GM18517 (cell line): ENCODE data around the gene C22orf39.

ENCODE experiments used
- ATAC-seq: cut with Tn5 transposase; IDR thresholded peaks from one replicate; pipeline ENCODE4 v1.9.1; 2021; ENCODE audit warnings: mild to moderate bottlenecking, moderate library complexity; ENCODE audit not compliant: unreplicated experiment

The C22orf39 gene

DNA sequence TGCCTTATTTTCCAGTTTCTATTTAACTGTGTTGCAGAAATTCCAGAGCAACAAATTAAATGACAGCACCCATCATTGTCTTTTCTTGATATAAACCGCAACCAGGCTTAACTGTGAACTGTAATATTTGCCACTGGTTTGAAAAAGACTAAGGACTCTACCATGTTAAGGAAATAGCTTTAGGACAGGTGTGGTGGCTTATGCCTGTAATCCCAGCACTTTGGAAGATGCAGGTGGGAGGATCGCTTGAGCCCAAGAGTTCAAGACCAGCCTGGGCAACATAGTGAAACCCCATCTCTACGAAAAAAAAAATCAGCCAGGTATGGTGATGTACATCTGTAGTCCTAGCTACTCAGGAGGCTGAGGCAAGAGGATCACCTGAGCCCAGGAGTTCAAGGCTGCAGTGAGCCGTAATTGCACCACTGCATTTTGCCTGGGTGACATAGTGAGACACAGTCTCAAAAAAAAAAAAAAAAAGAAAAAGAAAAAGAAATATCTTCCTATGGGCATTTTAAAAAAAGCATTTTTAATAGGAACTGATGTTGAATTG is 44.8 kb downstream of the C22orf39 start:
- ATAC-seq: no peak

DNA sequence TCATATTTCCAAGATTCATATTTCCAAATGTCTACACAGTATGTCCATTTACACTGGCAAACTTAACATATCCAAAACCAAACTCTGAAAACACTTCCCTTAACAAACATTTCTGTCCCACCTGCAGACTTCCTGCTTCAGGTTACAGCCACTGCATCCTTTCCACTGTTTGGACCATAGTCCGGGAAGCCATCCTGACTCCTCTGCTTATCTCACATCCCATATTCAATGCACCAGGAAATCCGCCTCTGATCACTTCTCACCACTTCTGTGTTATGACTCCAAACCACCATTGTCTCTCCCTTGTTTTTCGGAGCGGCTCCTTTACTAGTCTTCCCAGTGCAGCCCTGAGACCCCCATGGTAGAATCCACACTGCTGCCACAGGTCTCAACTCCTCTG is 46.0 kb downstream of the C22orf39 start:
- ATAC-seq: no peak

DNA sequence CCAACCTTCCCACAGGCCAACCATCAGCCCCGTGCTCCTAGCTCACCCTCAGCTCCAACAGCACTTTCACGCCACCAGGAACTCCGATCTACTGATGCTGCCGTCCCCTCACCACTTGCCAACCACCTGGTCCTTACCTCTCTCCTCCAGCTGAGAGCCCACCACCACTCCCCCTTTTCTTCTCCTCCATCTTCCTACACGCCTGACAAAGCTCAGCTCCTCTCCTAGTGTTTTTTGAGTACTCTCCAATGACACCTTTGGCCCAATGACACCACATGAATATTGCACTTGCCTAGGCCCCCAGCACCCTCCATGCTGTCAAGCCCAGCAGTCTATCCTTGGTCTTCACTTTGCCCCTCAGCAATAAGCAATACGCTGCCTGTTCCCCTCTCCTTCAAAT is 46.6 kb downstream of the C22orf39 start:
- ATAC-seq: no peak

DNA sequence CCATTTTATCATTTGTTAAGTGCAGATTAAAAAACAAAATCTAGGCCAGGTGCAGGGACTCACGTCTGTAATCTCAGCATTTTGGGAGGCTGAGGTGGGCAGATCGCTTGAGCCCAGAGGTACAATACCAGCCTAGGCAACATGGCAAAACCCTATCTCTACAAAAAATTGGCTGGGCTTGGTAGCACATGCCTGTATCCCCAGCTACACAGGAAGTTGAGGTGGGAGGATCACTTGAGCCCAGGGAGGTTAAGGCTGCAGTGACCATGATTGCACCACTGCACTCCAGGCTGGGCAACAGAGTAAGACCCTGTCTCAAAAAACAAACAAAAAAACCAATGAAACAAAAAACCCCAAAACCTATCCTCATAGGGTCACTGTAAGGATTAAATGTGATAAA is 48.9 kb downstream of the C22orf39 start:
- no peak for ATAC-seq

DNA sequence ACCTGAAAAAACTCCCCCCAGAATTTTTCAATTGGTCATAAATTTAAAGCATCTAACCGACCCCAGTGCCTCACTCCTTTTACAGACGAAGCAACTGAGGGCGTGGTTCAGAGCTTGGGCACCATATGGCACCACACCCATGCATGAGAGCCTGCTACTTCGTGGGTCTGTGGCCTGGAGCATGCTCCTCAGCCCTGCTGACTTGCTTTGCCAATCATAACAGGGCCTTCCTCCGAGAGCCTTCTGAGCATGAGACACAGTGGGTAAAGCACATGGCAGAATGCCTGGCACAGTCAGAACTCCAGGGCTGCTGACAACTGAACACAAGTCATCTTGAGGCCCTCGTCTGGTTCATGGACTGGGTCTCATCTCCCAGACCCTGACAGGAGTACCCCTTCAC is 49.3 kb downstream of the C22orf39 start:
- ATAC-seq: no peak

DNA sequence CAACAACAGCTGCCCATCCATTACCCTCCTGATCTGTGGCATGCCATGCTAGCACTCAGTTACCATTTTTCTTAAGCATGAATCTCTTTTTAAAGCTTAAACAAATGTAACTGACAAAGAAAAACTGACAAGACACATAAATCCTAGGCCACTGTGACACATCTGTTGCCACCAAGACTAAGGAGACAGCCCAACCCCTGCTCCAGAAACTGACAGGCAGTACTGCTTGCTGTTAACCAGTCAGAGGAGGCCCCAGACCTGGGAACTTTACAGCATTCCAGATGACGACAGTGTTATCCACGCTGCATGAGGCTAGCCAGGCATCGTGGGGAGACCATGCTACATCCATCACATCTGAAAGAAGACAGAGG is 49.8 kb downstream of the C22orf39 start:
- ATAC-seq: no peak

DNA sequence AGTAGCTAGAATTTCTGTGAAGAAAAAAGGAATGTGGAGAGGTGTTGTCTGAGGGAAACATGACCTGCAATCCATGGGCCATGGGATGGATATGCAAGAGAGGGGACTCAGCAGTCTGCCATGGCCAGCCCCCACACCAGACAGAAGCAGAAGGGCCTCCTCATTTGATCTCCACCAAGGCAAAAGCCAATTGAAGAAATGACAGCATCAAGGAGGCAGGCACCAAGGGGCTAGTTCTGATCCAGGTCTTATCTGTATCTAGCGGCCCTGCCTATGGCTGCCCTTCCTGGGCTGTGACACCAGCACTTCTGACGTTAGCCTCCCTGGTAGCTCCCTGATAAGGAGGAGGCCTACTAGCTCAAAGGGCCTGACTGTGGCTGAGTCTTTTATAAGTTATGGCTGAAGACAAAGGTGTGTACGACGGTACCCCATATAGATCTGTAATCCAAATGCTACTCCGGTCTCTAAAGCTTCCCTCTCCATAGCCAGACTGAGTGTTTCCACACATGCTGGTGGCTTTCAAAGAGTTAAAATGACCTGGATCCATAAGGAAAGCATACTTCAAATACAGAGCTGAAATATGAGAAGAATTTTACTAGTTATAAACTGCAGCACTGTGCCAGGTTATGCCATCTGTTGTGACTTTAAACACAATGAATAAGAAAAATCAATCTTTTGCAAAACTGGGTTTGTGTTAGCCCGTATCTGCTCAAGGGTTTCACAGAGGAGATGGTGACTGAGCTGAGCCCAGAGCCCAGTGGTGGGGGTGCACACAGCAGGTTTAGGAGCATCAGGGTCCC is 50.4 kb downstream of the C22orf39 start:
- no peak for ATAC-seq

DNA sequence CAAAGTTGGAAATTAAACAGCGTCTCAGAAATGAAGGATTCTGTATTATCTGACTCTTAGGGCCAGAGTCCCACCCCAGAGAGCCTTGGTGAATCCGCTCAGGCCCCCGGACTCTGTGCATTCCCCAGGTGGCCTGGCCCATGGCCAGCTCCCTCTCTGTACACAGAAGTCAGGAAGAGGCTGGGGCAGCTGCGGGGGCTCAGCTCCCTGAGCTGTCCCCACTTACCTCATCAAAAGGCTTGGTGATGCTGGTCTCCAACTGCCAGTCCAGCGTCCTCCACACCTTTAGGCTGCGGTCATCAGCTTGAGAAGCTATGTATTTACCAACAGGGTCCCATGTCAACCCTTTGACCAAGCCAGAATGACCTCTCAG is 51.0 kb downstream of the C22orf39 start:
- ATAC-seq: no peak

DNA sequence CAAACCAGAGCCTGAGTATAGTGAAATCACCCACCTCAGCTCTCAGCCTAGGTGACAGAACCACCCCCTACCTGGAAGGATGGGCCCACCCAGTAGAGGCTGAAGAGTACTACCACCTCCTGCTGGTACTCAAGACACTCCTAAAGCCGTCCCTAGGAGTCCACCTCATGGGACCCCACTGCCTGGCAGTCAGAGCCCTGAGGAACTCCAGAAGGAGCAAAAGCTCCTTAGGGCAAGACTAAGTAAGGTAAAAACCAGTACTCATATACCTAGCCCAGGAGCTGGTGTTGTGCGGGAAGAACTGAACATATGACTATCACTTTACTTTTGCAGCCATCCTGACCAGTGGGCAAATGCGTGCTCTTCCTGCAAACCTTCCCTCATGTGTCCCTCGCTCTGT is 52.2 kb downstream of the C22orf39 start:
- no peak for ATAC-seq

DNA sequence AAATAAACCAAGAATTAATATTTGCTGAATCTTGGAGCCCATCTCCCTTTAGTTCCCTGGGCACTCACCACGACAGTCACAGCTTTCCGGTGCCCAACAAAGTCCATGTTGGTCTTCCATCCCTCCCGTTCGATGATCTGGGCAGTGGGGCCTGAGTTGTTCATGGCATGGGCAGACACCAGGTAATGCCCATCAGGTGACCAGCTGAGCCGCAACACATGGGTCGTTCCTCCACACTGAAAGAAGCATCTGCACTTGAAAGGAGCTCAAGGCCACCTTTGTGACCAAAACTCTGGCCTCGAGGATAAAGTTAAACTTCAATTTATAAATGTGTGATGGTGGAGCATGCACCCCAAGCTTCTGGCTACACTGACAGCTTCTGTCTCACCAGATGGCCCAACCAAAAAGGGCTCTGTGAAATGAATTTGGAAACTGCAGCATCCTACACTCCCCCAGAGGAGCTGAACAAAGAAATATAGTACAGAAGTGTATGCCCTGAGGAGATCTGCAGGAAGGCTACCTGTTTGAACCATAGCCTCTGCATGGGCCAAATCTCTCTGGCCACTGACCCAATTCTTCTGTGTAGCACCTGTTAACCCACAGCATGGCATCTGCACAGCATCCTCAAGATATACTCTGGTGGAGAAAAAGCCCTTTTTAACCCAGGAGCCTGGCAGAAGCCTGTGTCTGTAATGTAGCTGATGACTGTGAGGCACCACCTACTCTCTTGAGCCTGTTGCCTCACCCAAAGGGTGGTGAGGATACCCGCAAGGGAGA is 53.0 kb downstream of the C22orf39 start:
- ATAC-seq: no peak

DNA sequence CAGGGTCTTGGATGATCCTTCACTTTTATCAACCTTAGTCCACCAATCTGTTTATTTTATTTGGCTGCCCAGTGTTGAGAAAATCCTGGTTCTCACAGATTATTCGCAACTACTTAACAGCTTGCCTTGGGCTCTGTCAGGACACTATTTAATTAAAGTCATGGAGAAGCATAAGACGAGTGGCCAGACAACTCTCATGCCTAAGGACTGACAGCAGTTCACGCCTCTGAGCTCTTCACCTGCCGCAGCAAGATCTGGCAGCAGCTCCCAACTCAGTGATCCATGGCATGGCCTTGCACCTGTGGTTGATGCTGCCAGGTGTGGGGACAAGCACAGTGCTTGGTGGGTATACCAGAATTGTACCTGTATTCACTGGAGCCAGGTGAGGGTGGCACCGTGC is 53.8 kb downstream of the C22orf39 start:
- no peak for ATAC-seq
